K562 (cell line): Measurements from ENCODE around the gene KCNJ10. TPM values are rescaled to one million over a fixed set of nuclear protein-coding genes. Genes with fewer than 3 reads are reported as not detected.

ENCODE experiments used
- CHD4 ChIP-seq: fragments of 200-600 bp; sonication (generic); IDR thresholded peaks from 3 replicates; pipeline ENCODE4 v1.6.1; 2012; ENCODE audit warnings: low read depth, mild to moderate bottlenecking, mixed read lengths, low read length, inconsistent platforms; ENCODE audit not compliant: insufficient read depth, insufficient replicate concordance, poor library complexity, severe bottlenecking
- LEF1 ChIP-seq: fragments of 450-650 bp; IDR thresholded peaks from 2 replicates; pipeline ENCODE4 v1.6.1; 2016; ENCODE audit warnings: mild to moderate bottlenecking
- POLR2B ChIP-seq: fragments of 450-650 bp; IDR thresholded peaks from 2 replicates; pipeline ENCODE4 v1.6.1; 2018; ENCODE audit warnings: low read depth; ENCODE audit not compliant: partially characterized antibody
- RUNX1 ChIP-seq: sonication (generic); IDR thresholded peaks from 2 replicates; pipeline ENCODE4 v1.6.1; 2016; ENCODE audit warnings: antibody characterized with exemption, low read depth
- SIN3B ChIP-seq: fragments of 450-650 bp; IDR thresholded peaks from 2 replicates; pipeline ENCODE4 v1.6.1; 2017; ENCODE audit warnings: low read depth, mild to moderate bottlenecking, moderate library complexity
- SIX5 ChIP-seq, 2 experiments: IDR thresholded peaks; 2 replicates each; pipeline ENCODE4 v1.6.1; 2011; ENCODE audit warnings: low read length in 2 of 2, borderline replicate concordance in 1 of 2, low read depth in 1 of 2, mild to moderate bottlenecking in 1 of 2, moderate library complexity in 1 of 2; ENCODE audit not compliant: insufficient read depth in 1 of 2
- ZC3H8 ChIP-seq: fragments of 450-650 bp; IDR thresholded peaks from 2 replicates; pipeline ENCODE4 v1.6.1; 2017
- ZNF316 ChIP-seq: fragments of 450-650 bp; IDR thresholded peaks from 2 replicates; pipeline ENCODE4 v1.6.1; 2016
- ZZZ3 ChIP-seq: fragments of 450-650 bp; IDR thresholded peaks from 2 replicates; pipeline ENCODE4 v1.6.1; 2016; ENCODE audit warnings: antibody characterized with exemption, mild to moderate bottlenecking, moderate library complexity
- polyA plus RNA-seq, 8 experiments: library from polyadenylated mRNA; depleted of rRNA in 4 of 8; stranded (reverse) in 5 of 8; unstranded in 3 of 8; fragments of >200 nt; fragmentation: Nextera tagmentation in 2 of 8; fragmentation: Illumina TruSeq in 1 of 8; extraction: Ambion mirVana in 2 of 8; extraction: Trizol in 1 of 8; gene quantifications; 2 replicates each; pipeline versions ENCODE4 v1.2.1 to v1.2.3, GENCODE V29; 2011 to 2014; ENCODE audit warnings: inconsistent platforms in 1 of 8, missing spikeins in 1 of 8
- total RNA-seq, 7 experiments: library from RNA; depleted of rRNA in 6 of 7; stranded (reverse); fragments of >200 nt in 6 of 7; fragmentation: Illumina TruSeq in 2 of 7; extraction: Trizol in 2 of 7; gene quantifications; 2 replicates each; pipeline versions ENCODE4 v1.2.1 to v1.2.3, GENCODE V29; 2011 to 2021; ENCODE audit warnings: low replicate concordance in 1 of 7
- TF ChIP-seq, protein P1 (sequence below): IDR thresholded peaks from 2 replicates; pipeline ENCODE4 v1.6.1; 2016; ENCODE audit warnings: missing genetic modification characterization, missing compliant biosample characterization
- TF ChIP-seq, protein P2 (sequence below), 3 experiments: fragments of 200-800 bp in 1 of 3; fragments of 250-450 bp in 1 of 3; fragments of 450-650 bp in 1 of 3; sonication (Bioruptor Pico) in 1 of 3; sonication (Bioruptor generic) in 1 of 3; formaldehyde crosslinking in 1 of 3; IDR thresholded peaks; 2 replicates each; pipeline versions ENCODE4 v1.6.1 to v1.8.0; 2016 to 2022; ENCODE audit warnings: mild to moderate bottlenecking in 2 of 3, missing genetic modification characterization in 2 of 3, missing compliant biosample characterization in 1 of 3, moderate library complexity in 1 of 3
- TF ChIP-seq, protein P3 (sequence below): fragments of 450-650 bp; conservative IDR thresholded peaks from 2 replicates; pipeline ENCODE4 v1.6.1; 2016; ENCODE audit warnings: missing genetic modification characterization, low read depth, mild to moderate bottlenecking, control low read depth, missing compliant biosample characterization
- TF ChIP-seq, protein P4 (sequence below): fragments of 250-450 bp; sonication (Bioruptor Pico); IDR thresholded peaks from 2 replicates; pipeline ENCODE4 v1.5.0; 2020; ENCODE audit warnings: mild to moderate bottlenecking
- TF ChIP-seq, protein P5 (sequence below): fragments of 200-800 bp; sonication (Bioruptor generic); IDR thresholded peaks from 2 replicates; pipeline ENCODE4 v1.6.1; 2017; ENCODE audit warnings: missing genetic modification characterization, missing compliant biosample characterization
- TF ChIP-seq, protein P6 (sequence below): fragments of 450-650 bp; formaldehyde crosslinking; IDR thresholded peaks from 2 replicates; pipeline ENCODE4 v1.4.0; 2020; ENCODE audit warnings: mild to moderate bottlenecking, moderate library complexity

KCNJ10 gene
- total and polyA plus RNA-seq, 9 of the 15 experiments (the other 6 are each of a cell fraction or from before 2014, with no cell fraction given), result 0.06 to 0.11 TPM; not detected in 7

DNA sequence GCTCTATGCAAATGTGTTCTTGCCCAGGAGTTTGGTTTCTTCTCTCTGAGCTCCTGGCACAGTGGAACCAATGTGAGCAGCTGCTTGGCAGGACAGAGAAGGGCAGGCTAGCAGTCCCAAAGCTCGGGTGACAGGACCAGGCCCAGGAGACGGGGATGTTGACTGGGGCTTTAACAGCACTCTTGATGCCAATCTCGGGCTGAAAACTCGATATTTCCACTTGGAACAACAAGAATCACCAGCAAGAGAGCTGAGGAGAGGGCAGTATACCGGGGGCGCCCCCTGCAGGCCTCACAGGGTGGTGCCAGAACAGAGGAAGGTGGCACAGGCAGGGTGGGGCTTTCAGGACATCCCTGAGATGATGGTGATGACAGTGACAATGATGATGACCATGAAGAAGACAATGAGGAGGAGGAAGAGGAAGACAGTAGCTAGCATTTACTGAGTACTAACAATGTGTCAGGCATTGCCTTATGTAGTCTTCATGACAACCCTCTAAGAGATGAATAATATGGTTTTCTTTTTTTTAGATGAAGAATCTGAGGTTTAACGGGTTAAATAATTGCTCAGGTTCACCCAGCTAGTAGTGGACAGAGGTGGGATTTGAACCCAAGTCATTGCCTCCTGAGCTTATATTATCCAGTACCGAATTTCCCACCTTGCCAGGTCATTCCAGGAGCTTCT is 8.7 kb upstream of the KCNJ10 start (continued):
- TF ChIP-seq, protein P1, sequence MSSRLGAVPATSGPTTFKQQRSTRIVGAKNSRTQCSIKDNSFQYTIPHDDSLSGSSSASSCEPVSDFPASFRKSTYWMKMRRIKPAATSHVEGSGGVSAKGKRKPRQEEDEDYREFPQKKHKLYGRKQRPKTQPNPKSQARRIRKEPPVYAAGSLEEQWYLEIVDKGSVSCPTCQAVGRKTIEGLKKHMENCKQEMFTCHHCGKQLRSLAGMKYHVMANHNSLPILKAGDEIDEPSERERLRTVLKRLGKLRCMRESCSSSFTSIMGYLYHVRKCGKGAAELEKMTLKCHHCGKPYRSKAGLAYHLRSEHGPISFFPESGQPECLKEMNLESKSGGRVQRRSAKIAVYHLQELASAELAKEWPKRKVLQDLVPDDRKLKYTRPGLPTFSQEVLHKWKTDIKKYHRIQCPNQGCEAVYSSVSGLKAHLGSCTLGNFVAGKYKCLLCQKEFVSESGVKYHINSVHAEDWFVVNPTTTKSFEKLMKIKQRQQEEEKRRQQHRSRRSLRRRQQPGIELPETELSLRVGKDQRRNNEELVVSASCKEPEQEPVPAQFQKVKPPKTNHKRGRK (tag), result no peak
- TF ChIP-seq POLR2B (no peak), ZC3H8 (no peak), ZNF316 (no peak), SIX5 (IDR thresholded peaks at IDR 0.05; ENCODE audit: borderline replicate concordance in 1 of 2, insufficient read depth in 1 of 2, low read depth in 1 of 2, low read length in 2 of 2) (no peak), LEF1 (no peak), SIN3B (no peak), RUNX1 (no peak), ZZZ3 (no peak), CHD4 (no peak)
- TF ChIP-seq, protein P2, sequence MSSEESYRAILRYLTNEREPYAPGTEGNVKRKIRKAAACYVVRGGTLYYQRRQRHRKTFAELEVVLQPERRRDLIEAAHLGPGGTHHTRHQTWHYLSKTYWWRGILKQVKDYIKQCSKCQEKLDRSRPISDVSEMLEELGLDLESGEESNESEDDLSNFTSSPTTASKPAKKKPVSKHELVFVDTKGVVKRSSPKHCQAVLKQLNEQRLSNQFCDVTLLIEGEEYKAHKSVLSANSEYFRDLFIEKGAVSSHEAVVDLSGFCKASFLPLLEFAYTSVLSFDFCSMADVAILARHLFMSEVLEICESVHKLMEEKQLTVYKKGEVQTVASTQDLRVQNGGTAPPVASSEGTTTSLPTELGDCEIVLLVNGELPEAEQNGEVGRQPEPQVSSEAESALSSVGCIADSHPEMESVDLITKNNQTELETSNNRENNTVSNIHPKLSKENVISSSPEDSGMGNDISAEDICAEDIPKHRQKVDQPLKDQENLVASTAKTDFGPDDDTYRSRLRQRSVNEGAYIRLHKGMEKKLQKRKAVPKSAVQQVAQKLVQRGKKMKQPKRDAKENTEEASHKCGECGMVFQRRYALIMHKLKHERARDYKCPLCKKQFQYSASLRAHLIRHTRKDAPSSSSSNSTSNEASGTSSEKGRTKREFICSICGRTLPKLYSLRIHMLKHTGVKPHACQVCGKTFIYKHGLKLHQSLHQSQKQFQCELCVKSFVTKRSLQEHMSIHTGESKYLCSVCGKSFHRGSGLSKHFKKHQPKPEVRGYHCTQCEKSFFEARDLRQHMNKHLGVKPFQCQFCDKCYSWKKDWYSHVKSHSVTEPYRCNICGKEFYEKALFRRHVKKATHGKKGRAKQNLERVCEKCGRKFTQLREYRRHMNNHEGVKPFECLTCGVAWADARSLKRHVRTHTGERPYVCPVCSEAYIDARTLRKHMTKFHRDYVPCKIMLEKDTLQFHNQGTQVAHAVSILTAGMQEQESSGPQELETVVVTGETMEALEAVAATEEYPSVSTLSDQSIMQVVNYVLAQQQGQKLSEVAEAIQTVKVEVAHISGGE (CRISPR knock-in tag; IDR thresholded peaks at IDR 0.05), result no peak
- TF ChIP-seq, protein P3, sequence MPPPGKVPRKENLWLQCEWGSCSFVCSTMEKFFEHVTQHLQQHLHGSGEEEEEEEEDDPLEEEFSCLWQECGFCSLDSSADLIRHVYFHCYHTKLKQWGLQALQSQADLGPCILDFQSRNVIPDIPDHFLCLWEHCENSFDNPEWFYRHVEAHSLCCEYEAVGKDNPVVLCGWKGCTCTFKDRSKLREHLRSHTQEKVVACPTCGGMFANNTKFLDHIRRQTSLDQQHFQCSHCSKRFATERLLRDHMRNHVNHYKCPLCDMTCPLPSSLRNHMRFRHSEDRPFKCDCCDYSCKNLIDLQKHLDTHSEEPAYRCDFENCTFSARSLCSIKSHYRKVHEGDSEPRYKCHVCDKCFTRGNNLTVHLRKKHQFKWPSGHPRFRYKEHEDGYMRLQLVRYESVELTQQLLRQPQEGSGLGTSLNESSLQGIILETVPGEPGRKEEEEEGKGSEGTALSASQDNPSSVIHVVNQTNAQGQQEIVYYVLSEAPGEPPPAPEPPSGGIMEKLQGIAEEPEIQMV (tag), result no peak
- TF ChIP-seq, protein P4, sequence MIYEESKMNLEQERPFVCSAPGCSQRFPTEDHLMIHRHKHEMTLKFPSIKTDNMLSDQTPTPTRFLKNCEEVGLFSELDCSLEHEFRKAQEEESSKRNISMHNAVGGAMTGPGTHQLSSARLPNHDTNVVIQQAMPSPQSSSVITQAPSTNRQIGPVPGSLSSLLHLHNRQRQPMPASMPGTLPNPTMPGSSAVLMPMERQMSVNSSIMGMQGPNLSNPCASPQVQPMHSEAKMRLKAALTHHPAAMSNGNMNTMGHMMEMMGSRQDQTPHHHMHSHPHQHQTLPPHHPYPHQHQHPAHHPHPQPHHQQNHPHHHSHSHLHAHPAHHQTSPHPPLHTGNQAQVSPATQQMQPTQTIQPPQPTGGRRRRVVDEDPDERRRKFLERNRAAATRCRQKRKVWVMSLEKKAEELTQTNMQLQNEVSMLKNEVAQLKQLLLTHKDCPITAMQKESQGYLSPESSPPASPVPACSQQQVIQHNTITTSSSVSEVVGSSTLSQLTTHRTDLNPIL (CRISPR knock-in tag), result no peak
- TF ChIP-seq, protein P5, sequence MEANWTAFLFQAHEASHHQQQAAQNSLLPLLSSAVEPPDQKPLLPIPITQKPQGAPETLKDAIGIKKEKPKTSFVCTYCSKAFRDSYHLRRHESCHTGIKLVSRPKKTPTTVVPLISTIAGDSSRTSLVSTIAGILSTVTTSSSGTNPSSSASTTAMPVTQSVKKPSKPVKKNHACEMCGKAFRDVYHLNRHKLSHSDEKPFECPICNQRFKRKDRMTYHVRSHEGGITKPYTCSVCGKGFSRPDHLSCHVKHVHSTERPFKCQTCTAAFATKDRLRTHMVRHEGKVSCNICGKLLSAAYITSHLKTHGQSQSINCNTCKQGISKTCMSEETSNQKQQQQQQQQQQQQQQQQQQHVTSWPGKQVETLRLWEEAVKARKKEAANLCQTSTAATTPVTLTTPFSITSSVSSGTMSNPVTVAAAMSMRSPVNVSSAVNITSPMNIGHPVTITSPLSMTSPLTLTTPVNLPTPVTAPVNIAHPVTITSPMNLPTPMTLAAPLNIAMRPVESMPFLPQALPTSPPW (CRISPR knock-in tag), result peak; percentile 34; the same call in 1 of the 2 replicates
- TF ChIP-seq, protein P6, sequence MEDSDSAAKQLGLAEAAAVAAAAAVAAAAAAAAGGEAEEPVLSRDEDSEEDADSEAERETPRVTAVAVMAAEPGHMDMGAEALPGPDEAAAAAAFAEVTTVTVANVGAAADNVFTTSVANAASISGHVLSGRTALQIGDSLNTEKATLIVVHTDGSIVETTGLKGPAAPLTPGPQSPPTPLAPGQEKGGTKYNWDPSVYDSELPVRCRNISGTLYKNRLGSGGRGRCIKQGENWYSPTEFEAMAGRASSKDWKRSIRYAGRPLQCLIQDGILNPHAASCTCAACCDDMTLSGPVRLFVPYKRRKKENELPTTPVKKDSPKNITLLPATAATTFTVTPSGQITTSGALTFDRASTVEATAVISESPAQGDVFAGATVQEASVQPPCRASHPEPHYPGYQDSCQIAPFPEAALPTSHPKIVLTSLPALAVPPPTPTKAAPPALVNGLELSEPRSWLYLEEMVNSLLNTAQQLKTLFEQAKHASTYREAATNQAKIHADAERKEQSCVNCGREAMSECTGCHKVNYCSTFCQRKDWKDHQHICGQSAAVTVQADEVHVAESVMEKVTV (CRISPR knock-in tag), result peak; percentile 46; the same call in 1 of the 2 replicates
